ENCODE results near the gene ELP1.
"Not testable (repeated sequence)": the region's sequence is repeated elsewhere in the genome, so short reads cannot be mapped to it uniquely, and the experiment has no call there.

The ELP1 gene

GRCh38 chr9:108844856-108845255 is 89.1 kb downstream of the ELP1 start:
- TF ChIP-seq EZH2 (IDR thresholded peaks at IDR 0.05; ENCODE audit: borderline replicate concordance, low read length) (no peak), CTCF (IDR thresholded peaks at IDR 0.05; ENCODE audit: low read length) (no peak)
- Histone ChIP-seq H4K20me1 (ENCODE audit: insufficient read depth, low read length) (no peaks in the 10 kb centered on the region), H3F3A (ENCODE audit: insufficient read depth, low read length) (no peaks in the 10 kb centered on the region), H3K4me2 (ENCODE audit: low read length) (no peak overlapping the region), H2AFZ (ENCODE audit: low read length) (no peak overlapping the region), H3K79me2 (ENCODE audit: insufficient read depth, low read length) (no peaks in the 10 kb centered on the region), H3K9ac (ENCODE audit: low read length) (no peak overlapping the region), H3K36me3 (ENCODE audit: insufficient read depth, low read length) (no peaks in the 10 kb centered on the region), H3K4me1 (ENCODE audit: insufficient read depth, low read length, severe bottlenecking) (no peaks in the 10 kb centered on the region), H3K9me3 (ENCODE audit: low read length) (no peaks in the 10 kb centered on the region), H3K4me3 (ENCODE audit: low read depth, low read length, poor library complexity, severe bottlenecking) (no peak overlapping the region), H3K27me3 (ENCODE audit: insufficient read depth, low read length) (no peaks in the 10 kb centered on the region), H3K9me2 (ENCODE audit: low read depth, low read length) (no peaks in the 10 kb centered on the region), H3K27ac (ENCODE audit: low read depth, low read length, poor library complexity, severe bottlenecking) (no peak overlapping the region)

GRCh38 chr9:108844391-108844790 is 89.5 kb downstream of the ELP1 start:
- H3K9me2 ChIP-seq (ENCODE audit: low read depth, low read length) = no peaks in the 10 kb centered on the region
- TF ChIP-seq CTCF (IDR thresholded peaks at IDR 0.05; ENCODE audit: low read length) (no peak), EZH2 (IDR thresholded peaks at IDR 0.05; ENCODE audit: borderline replicate concordance, low read length) (no peak)
- H2AFZ ChIP-seq (ENCODE audit: low read length) = no peak overlapping the region
- H3K27me3 ChIP-seq (ENCODE audit: insufficient read depth, low read length) = no peaks in the 10 kb centered on the region
- H3K79me2 ChIP-seq (ENCODE audit: insufficient read depth, low read length) = no peaks in the 10 kb centered on the region
- no peaks in the 10 kb centered on the region for H3F3A ChIP-seq (ENCODE audit: insufficient read depth, low read length)
- H4K20me1 ChIP-seq (ENCODE audit: insufficient read depth, low read length) = no peaks in the 10 kb centered on the region
- no peak overlapping the region for H3K9ac ChIP-seq (ENCODE audit: low read length)
- H3K4me3 ChIP-seq (ENCODE audit: low read depth, low read length, poor library complexity, severe bottlenecking) = no peak overlapping the region
- no peak overlapping the region for H3K27ac ChIP-seq (ENCODE audit: low read depth, low read length, poor library complexity, severe bottlenecking)
- H3K4me2 ChIP-seq (ENCODE audit: low read length) = no peak overlapping the region
- no peaks in the 10 kb centered on the region for H3K36me3 ChIP-seq (ENCODE audit: insufficient read depth, low read length)
- no peaks in the 10 kb centered on the region for H3K4me1 ChIP-seq (ENCODE audit: insufficient read depth, low read length, severe bottlenecking)
- H3K9me3 ChIP-seq (ENCODE audit: low read length) = no peaks in the 10 kb centered on the region

GRCh38 chr9:108842610-108843295 is 91.2 kb downstream of the ELP1 start:
- Histone ChIP-seq H3K4me3 (ENCODE audit: low read depth, low read length, poor library complexity, severe bottlenecking) (no peak overlapping the region), H3K9me2 (ENCODE audit: low read depth, low read length) (no peaks in the 10 kb centered on the region), H3K4me2 (ENCODE audit: low read length) (no peak overlapping the region), H3K9ac (ENCODE audit: low read length) (no peak overlapping the region), H3F3A (ENCODE audit: insufficient read depth, low read length) (no peaks in the 10 kb centered on the region), H2AFZ (ENCODE audit: low read length) (no peak overlapping the region), H3K9me3 (ENCODE audit: low read length) (no peaks in the 10 kb centered on the region), H3K27me3 (ENCODE audit: insufficient read depth, low read length) (no peaks in the 10 kb centered on the region), H3K36me3 (ENCODE audit: insufficient read depth, low read length) (no peaks in the 10 kb centered on the region), H3K4me1 (ENCODE audit: insufficient read depth, low read length, severe bottlenecking) (no peaks in the 10 kb centered on the region), H3K27ac (ENCODE audit: low read depth, low read length, poor library complexity, severe bottlenecking) (no peak overlapping the region), H3K79me2 (ENCODE audit: insufficient read depth, low read length) (no peaks in the 10 kb centered on the region), H4K20me1 (ENCODE audit: insufficient read depth, low read length) (no peaks in the 10 kb centered on the region)
- TF ChIP-seq CTCF (IDR thresholded peaks at IDR 0.05; ENCODE audit: low read length) = no peak
- no peak for TF ChIP-seq EZH2 (IDR thresholded peaks at IDR 0.05; ENCODE audit: borderline replicate concordance, low read length)

DNA sequence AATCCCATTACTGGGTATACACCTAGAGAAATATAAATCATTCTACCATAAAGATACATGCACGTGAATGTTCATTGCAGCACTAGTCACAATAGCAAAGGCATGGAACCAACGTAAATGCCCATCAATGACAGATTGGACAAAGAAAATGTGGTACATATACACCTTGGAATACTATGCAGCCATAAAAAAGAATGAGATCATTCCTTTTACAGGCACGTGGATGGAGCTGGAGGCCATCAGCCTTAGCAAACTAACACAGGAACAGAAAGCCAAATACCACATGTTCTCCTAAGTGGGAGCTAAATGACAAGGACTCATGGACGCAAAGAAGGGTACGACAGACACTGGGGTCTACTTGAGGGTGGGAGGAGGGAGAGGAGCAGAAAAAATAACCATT is 94.4 kb downstream of the ELP1 start:
- H3K79me2 ChIP-seq (ENCODE audit: insufficient read depth, low read length); H3K9me2 ChIP-seq (ENCODE audit: low read depth, low read length); H3K4me2 ChIP-seq (ENCODE audit: low read length); H3K9ac ChIP-seq (ENCODE audit: low read length); H3K27ac ChIP-seq (ENCODE audit: low read depth, low read length, poor library complexity, severe bottlenecking); H2AFZ ChIP-seq (ENCODE audit: low read length); H3K4me1 ChIP-seq (ENCODE audit: insufficient read depth, low read length, severe bottlenecking); H3K36me3 ChIP-seq (ENCODE audit: insufficient read depth, low read length); H3F3A ChIP-seq (ENCODE audit: insufficient read depth, low read length); H3K4me3 ChIP-seq (ENCODE audit: low read depth, low read length, poor library complexity, severe bottlenecking); H3K27me3 ChIP-seq (ENCODE audit: insufficient read depth, low read length); H4K20me1 ChIP-seq (ENCODE audit: insufficient read depth, low read length); H3K9me3 ChIP-seq (ENCODE audit: low read length): not testable (repeated sequence)
